CD4-positive, alpha-beta T cell treated with Interleukin-10 for 1 hour (primary cell): ENCODE results near the gene HOXA11.

Source experiments
- DNase-seq: peaks from one replicate; pipeline ENCODE4 v3.0.0-alpha.2; 2020

Gene HOXA11

DNA sequence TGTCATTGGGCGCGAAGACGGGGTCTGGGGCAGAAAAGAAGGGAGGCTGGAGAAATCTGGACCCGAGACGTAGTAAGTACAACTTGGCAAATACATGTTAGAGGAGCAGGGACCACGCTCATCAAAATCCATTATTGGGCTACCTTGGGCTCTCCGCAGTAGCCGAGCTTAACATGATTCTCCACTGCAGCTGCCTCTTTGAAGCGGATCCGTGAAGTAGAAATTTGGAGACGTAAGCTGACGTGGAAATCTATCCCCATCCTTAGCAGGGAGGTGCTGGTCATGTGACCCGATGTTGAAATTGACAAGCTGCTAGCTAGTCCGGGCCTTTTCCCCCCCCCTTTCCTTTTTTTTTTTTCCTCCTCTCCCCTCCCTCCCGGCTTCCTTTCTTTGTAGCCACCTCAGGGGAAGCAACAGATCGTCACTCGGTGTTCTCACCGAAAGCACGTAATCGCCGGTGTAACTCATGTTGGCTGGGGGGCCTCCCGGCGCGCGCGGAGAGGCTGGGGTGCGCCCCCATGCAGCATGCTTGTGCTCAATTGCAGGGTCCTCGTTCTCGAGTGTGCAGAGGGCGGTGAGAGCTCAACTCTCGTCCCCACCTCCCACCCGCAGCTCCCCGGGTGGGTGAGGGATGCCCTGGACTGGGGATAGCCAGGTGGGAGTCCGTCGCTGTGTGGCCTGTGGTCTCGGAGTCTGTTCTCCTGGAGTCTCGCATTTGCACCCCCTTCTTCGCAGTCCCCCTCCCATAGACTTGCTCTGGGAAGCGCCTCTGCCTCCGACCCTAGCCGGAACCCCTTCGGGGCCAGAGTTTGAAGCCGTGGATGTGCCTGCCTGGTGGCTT, at the start of gene HOXA11:
HOXA11 (minus strand) TSS at position 220 of the 841 bp plus-strand sequence; CDS start at position 132, 88 bp downstream.
- no peak for DNase-seq

DNA sequence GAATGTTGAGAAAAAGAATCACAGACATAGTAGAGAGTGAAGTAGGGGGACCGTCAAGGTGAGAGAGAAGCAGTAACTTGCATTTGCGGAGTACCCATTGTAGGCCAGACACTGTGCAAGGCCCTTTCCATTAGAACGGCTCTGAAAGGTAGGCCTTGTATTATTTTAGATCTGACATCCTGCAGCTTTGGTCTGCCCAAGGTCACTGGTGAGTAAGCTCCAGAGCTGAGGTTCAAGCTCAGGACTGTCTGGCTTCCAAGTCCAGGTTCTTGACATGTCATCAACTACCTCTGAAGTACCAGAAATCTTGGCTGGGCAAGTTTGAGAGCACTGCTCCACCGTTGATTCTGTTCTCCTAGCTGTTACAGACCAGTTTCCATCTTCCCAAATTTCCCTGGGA, 44.4 kb upstream of the HOXA11 start:
- DNase-seq: no peak

DNA sequence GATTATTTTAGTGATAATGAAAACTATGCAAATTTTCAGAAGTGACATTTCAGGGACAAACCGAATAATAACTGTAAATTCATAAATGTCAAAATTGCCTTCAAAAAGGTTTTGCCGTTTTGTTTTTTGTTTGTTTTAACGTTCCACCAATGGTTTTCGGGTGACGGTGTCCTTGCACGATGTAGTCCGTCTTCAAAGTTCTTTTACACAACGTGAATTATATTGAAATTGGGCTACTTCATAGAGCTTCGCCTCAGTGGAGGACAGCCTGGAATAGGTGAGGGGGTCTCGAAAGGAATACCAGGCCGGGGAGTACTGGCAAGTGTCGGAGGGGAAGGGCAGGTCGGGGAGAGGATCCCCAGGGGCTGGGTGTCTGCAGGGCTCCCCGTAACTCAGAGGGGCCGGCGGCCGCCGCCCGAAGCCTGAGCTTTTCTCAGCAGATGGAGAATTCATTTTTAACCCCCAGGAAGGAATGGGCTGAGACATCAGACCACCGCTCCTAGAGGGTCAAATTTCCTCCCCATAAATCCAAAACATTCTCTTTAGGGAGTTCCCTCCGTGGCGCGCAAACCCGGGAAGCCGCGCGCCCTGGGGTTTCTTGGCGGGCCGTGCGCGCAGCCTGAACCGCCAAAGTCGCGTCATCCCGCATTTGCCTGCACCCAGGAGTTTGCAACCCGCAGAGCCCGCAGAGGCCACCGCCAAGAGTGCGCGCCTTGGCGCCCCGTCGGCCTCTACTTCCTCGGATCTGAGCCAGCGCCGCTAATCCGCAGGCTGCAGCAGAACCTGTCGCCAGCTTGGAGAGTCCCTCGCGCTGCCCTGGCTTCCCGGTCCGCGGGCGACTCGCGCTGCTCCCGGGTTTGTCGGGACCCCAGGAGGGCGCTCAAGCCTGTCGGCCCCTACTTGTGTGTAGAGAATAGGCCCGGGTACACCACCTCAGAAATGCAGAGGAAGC, 40.2 kb upstream of the HOXA11 start:
- DNase-seq: no peak

DNA sequence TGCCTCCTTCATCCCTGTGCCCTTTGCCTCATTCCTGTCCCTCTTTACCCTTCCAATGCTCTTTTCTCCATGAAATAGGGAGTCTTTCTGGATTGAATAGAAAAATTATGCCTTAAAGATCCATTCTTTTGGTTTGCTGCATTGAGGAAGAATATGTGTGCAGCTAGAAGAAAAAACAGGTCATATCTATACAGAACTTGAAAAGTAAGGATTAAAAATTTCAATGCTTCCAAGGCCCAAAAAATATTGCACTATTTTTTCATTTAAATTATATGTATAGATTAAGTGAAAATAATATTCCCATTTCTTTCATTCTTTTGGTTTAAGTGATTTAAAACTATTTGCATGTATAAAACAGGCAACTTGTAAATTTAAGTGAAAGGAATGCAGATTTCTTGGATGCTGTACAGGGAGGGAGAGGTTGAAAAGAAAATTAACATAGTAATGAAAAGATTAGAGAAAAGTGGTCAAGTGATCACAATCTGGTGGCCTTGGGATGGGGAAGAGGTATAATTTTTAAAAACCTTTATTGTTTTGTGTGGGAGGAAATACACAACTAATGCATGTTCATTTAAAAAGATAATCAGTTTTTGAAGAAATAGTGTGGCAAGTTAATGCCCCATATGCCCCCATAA, 39.0 kb upstream of the HOXA11 start:
- DNase-seq: no peak

DNA sequence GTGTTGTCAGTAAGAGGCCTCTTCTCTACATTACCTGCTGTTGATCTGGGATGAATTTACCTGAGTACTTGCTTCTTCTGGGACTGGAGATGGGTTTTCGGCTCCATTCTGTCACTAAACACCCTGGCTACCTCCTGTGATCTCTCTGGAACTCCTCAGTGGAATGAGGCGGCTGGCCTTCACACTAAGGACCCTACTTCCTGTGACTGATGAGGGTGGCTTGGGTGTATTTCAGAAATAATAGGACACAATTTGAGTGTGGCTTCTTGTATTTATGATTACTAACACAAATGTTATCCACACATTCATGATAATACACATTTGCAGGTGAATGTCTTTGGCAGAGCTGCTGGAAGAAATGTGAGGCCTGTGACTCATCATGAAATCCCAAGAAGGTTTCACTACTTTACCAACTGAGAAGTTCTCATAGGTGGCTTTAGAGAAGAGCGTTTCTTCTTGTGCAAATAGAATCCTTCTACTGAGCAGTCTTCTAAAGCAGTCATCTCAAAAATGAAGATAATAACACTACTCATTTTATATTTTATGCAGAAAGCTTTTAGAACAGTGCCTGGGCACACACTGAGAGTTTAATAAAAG, 36.3 kb upstream of the HOXA11 start:
- DNase-seq: no peak

DNA sequence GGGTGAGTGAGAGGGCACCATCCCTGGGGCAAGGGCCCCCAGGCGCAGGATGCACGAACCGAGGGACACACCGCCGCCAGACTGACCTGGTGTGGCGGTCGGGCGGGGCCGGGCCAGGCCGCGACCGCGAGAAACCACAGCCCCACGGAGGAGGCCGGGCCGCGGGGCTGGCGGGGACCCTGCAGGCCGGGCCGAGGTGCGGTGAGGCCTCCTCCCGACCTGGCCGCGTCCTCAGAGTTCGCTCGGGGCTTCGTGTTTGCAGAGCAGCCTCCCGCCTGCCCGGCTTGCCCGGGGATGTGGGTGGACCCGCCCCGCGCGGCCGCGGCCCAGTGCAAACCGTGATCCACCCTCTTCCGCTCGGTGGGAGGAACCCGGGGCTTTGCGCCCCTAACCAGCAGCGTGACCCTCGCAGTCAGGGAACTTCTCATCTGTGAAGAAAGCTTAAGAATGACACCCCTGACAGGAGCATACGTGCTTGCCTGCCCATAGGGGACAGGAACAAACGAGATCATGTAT, 35.5 kb upstream of the HOXA11 start:
- DNase-seq: no peak

DNA sequence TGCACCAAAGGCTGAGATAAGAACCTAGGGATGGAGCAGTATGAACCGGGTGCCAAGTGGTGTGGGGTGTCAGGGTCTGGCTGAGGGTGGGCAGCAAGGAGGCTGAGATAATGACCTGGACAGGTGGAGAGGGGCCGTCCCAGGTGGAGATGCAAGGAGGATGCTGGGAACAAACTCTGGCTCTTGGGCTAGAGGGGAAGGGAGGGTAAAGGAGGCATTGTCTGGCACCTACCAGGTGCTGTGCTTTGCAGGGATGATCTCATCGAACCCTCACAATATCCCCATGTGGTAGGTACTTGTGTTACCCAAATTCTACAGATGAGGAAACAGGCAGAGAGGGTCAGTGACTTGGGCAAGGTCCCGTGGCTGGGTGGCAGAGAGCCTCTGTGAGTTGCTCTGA, 34.8 kb upstream of the HOXA11 start:
- DNase-seq: no peak

DNA sequence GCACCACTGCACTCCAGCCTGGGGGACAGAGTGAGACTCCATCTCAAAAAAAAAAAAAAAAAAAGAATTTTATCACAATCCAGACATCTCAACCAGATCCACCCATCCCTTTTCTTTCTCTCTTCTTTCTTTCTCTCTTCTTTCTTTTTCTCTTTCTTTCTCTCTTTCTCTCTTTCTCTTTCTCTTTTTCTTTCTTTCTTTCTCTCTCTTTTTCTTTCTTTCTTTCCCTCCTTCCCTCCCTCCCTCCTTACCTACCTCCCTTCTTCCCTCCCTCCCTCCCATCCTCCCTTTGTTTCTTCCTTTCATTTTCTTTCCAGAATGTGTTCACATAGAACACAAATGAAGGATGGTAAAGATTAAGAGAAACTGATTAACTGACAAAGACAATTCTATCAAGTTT, 32.9 kb upstream of the HOXA11 start:
- DNase-seq: no peak

DNA sequence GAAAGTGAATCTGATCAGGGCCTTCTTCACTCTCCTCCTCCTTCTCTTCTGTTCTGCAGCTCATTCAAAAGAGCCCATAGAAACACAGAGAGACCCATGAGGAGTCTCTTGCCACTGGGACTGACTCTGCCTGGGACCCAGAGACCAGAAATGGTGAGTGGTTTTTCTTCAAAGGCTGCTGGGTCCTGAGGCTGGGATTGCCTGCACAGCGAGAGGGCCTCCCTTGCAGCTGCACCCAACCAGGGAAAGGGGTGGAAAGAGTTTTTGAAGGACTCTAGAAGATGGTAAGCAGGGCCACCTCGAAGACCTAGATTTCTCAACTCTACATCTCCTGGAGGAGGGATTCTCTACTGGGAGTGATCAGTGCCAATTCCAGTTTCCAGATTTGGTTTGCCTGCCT, 30.3 kb upstream of the HOXA11 start:
- DNase-seq: no peak

DNA sequence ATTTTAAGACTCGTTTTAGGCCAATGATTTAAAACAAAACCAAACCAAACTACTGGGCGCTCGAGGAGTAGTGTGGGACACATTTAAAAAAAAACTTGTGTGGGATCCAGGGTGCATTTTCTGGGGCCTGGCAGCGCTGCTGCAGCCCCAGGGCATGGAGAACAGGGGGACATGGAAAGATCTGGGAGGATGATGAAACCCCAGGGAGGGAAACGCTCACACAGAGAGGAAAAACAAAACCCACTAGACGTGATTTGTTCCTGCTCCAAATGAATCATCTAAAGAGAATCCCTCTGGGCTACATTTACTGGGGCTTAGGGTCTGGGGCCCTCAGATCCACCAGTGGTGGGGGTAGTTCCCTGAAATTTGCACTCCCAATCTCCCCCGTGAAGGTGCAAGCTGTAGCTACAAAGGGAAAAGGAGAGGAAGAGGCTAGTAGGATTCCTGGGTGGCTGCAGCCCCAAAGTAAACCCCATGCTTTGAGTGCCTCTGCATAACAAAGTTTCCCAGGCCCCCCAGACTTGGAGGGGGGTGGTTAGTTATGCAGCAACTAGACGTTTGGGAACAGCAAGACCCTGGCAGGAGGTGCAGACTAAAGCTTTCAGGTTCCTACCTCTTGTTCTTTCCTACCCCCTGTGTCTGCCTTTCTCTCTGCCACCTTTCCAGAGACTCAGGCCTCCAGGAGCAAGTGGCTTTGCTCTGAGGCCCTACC, 29.4 kb upstream of the HOXA11 start:
- DNase-seq: no peak

DNA sequence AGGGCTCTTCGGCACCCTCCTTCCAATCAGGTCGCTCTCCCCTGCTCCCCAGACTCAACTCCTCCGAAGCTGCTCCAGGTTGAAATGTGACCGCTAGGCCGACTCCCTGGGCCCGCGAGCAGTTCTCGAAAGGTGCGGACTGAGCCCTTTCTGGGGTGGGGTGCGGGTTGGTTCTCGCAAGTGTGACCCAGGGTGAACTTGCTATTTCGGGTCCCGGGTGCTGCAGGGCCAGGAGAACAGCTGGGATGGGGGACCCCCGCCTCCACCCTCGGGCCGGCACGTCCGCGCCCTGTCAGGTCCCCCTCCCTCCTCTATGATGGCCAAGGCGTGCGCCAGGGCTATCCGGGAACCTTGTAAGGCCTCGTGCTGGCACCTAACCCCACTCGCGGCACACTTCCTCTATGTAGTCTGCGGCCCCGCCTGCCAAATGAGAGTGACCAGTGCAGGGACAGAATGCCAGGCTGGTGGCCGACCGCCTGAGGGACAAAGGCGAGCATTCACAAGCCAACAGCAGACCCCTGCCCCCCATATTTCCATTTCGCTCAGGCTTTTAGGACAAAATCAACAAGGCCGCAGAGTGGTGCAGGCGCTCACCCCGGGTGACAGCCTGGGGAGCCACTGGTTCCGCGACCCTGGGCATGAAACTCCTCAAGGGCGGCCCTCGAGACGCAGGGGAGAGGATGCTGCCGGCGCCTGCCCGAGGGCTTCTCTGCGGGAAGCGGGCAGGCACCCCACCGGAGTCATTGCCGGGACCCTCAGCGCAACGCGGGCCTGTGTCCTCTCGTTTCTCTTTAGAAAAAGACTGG, 28.6 kb upstream of the HOXA11 start:
- DNase-seq: no peak

DNA sequence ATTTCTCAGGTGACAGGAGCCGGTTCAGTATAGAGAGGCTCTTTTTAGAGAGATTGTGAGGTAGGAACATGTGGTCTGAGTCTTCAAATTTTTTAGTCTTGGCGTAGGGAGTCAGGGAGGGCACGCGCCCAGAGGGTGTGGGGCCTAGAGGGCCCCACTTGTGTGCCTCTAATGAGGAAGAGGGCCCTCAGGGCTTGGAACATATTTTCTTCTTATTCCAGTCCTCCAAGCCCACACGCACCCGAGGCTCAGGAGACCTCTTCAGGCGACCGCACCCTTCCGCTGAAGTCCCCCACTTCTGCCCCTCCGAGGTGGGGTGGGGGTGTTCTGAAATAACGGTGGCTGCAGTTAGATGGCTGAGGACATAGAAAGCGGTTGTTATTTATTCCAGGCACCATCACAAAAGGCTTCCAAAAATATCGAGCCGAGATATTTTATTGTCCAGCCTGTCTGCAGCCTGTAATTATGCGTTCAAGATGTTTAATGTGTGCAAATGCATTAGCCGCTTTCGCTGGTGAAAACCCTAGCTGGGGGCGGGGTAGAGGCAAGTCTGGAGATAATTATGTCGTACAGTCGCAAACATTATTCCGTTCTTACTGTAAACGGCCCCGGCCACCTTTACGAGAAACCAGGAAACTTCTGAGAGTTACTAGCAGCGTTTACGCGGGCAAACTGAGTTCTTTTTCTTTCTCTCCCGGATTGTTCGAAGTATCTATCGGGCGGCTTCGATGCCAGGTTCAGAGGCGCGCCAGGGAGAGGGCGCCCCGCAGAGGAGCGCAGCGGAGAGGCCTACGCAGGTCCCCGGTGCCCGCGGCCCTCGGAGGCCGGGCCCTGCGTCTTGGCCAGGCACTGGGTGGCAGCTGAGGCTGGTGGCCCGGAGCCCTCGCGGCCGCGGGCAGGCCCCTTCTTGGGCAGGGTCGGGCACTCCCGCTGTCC, 27.7 kb upstream of the HOXA11 start:
- DNase-seq: no peak

DNA sequence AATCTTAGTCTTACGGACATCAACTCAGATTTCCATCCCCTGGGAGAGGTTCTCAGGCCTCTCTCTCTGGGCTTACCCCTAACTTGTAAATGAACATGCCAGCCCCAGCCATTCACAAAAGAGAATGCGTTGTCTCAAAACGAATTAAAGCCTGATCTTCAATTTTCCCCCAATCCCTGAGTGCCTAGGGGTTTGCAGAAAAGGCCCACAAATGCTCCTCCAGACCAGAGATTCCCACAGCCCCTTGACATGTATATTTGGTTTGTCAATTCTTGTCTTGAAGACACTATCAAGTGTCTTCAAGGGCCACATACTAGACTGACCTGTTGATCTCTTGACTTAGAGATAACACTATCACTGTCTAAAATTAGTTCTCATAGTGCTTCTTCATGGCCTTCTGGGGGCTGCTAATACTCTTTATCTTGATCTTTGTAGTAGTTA, 26.8 kb upstream of the HOXA11 start:
- DNase-seq: no peak

DNA sequence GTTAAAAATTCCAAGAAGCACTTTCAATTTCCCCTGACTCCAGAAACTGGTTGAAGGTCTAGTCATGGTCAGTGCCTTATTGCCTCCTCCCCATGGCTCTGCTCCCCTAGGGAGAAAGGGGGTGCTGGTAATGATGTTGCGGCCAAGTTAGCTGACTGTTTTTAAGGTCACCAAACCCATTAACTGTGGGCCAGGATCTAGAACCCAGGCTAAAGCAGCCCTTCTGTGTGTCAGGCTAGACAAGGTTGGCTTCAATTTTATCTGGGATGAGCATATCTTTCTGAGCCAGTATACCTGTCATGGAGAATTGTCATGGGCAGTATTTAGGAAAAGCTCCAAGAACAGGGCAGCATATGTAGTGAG, 26.0 kb upstream of the HOXA11 start:
- DNase-seq: no peak

DNA sequence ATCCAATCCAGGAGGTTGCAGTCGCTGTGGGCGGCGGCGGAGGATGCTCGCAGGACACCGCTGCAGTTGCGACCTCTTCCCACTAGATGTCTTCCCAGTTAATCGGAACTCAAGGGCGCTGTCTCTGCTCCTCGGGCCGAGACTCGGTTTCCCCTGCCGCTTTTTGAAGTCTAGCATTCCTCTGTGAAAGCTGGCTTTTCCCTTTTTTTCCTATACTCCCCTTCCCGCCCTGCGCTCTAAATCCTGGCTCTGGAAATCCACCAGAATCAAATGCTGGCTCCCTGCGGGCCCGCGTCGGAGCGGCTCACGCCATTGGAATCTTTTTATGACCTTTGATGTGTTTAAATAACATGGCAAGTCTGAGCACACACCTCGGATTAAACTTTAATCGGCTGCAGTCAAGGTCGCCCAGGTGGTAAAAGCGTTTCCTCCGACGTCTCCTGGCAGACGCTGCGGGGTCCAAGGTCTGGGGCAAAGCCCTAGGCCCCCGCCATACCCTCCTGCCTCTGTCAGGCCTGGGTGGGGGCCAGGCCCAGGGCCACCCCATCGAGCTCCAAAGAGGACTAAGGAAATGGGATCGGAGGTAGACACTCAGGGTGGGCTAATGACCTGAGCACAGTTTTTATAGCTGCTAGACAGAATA, 25.5 kb upstream of the HOXA11 start:
- peak; percentile 38 for DNase-seq

DNA sequence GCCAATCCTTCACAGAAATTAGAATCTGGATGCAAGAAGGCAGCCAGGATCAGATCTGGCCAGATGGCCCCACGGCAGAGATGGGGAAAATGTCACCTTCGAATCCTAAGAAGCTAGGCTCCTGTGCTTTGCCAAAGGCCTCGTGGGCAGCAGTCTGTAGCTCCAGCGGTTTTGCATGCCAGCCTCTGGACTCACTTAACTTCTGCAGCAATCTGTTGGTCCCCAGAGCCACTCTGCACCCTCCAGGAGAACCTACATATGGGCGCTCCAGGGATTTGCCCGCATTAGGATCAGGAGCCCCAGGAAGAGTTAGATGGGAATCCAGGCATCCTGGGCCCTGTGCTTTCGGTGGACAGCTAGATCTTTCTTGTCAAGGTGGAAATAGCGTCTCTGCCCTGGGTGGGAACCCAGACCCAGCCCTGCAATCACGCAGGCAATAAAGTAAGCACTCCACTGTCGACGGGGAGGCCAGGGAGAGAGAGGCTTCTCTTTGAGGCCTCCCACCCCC, 25.0 kb upstream of the HOXA11 start:
- no peak for DNase-seq

DNA sequence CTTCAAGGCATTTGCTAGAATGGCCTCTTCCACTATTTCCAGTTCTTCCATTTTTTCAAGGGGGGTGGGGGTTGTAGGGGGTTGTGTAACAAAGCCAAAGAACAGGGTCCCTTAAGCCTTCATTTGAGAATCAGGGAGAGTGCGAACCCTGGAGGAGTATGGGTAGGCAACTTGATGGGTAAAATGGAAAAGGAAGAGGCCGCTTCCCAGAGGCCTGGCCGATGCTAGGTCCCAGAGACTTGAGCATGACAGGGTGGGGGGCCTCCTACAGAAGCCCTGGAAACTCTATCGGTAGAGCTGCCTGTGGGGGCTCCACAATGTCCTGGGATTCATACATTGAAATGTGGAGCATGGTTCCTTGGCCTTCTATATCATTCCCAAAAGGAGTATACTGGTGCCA, 24.0 kb upstream of the HOXA11 start:
- no peak for DNase-seq

DNA sequence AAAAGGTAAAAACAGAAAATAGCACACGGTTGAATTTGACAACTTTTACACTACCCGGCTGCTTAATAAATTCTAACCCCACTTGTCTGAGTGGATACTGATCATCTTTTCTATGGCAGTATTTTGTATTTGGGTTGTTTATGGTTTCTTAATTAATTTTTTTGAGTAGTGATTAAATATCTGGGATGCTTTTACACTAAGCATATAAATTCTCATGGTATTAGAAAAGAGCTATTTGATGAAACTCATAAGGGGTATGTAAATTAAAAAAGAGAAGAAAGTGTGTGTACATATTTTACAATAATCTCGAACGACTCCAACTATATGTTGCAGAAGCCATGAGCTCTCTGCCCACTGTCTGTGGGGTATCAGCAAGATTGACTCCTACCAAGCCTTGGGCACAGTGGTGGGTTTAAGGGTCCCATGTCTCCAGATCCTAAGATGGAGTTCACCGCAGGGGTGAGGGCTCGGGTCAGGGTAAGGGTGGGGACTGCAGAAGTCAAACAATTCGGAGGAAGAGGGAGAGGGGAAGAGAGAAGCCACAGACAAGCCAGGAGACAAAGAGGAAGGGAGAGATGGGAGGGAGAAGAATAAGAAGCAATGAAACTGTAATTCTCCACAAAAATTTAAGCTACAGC, 22.4 kb upstream of the HOXA11 start:
- DNase-seq: no peak
